ENCODE measurements around the gene CCDC122. TPM values are rescaled to one million over a fixed set of nuclear protein-coding genes. Genes with fewer than 3 reads are reported as not detected.
"Not testable (repeated sequence)": the region's sequence is repeated elsewhere in the genome, so short reads cannot be mapped to it uniquely, and the experiment has no call there.

CCDC122 gene
- polyA plus RNA-seq, 3 donors: 9.7 to 15.6 (median 12.2) TPM

- DNase-seq (ENCODE audit: low read depth in 3 of 3, low spot score in 2 of 3): no peak
Observed at GRCh38 chr13:43877766-43878165, 1.8 kb downstream of the CCDC122 start.

- DNase-seq (ENCODE audit: low read depth in 3 of 3, low spot score in 2 of 3): no peak
Observed at GRCh38 chr13:43877326-43877725, 2.2 kb downstream of the CCDC122 start.

GRCh38 chr13:43876366-43876765, 3.2 kb downstream of the CCDC122 start:
- no peak for DNase-seq (ENCODE audit: low read depth in 3 of 3, low spot score in 2 of 3)

- DNase-seq (ENCODE audit: low read depth in 3 of 3, low spot score in 2 of 3): no peak
Observed at GRCh38 chr13:43874504-43875092, 4.9 kb downstream of the CCDC122 start.

- DNase-seq (ENCODE audit: low read depth in 3 of 3, low spot score in 2 of 3): no peak
Observed at GRCh38 chr13:43872181-43872580, 7.4 kb downstream of the CCDC122 start.

- no peak for DNase-seq (ENCODE audit: low read depth in 3 of 3, low spot score in 2 of 3)
Observed at GRCh38 chr13:43865892-43866291, 13.6 kb downstream of the CCDC122 start.

- no peak for DNase-seq (ENCODE audit: low read depth in 3 of 3, low spot score in 2 of 3)
Observed at GRCh38 chr13:43864921-43865320, 14.6 kb downstream of the CCDC122 start.

GRCh38 chr13:43861863-43862262, 17.7 kb downstream of the CCDC122 start:
- DNase-seq (ENCODE audit: low read depth in 3 of 3, low spot score in 2 of 3): no peak

GRCh38 chr13:43852923-43853404, 26.6 kb downstream of the CCDC122 start:
- DNase-seq (ENCODE audit: low read depth in 3 of 3, low spot score in 2 of 3): no peak

GRCh38 chr13:43850873-43851272, 28.7 kb downstream of the CCDC122 start:
- DNase-seq (ENCODE audit: low read depth in 3 of 3, low spot score in 2 of 3): no peak

- DNase-seq (ENCODE audit: low read depth in 3 of 3, low spot score in 2 of 3): no peak
Observed at GRCh38 chr13:43848001-43848649, 31.4 kb downstream of the CCDC122 start.

GRCh38 chr13:43846496-43847158, 32.9 kb downstream of the CCDC122 start:
- no peak for DNase-seq (ENCODE audit: low read depth in 3 of 3, low spot score in 2 of 3)

- no peak for DNase-seq (ENCODE audit: low read depth in 3 of 3, low spot score in 2 of 3)
Observed at GRCh38 chr13:43838909-43839308, 40.6 kb downstream of the CCDC122 start.

- no peak for DNase-seq (ENCODE audit: low read depth in 3 of 3, low spot score in 2 of 3)
Observed at GRCh38 chr13:43835701-43836100, 43.8 kb downstream of the CCDC122 start.

- no peak for DNase-seq (ENCODE audit: low read depth in 3 of 3, low spot score in 2 of 3)
Observed at GRCh38 chr13:43831088-43831487, 48.5 kb downstream of the CCDC122 start.

GRCh38 chr13:43830497-43830881, 49.1 kb downstream of the CCDC122 start:
- DNase-seq (ENCODE audit: low read depth in 3 of 3, low spot score in 2 of 3): no peak

- DNase-seq (ENCODE audit: low read depth in 3 of 3, low spot score in 2 of 3): not testable (repeated sequence)
Observed at GRCh38 chr13:43824656-43825055, 54.9 kb downstream of the CCDC122 start.

- DNase-seq (ENCODE audit: low read depth in 3 of 3, low spot score in 2 of 3): no peak
Observed at GRCh38 chr13:43822969-43823368, 56.6 kb downstream of the CCDC122 start.

- no peak for DNase-seq (ENCODE audit: low read depth in 3 of 3, low spot score in 2 of 3)
Observed at GRCh38 chr13:43816401-43816889, 63.1 kb downstream of the CCDC122 start.

GRCh38 chr13:43815204-43815603, 64.3 kb downstream of the CCDC122 start:
- DNase-seq (ENCODE audit: low read depth in 3 of 3, low spot score in 2 of 3): no peak

- DNase-seq (ENCODE audit: low read depth in 3 of 3, low spot score in 2 of 3): no peak
Observed at GRCh38 chr13:43808676-43809075, 70.9 kb downstream of the CCDC122 start.

- no peak for DNase-seq (ENCODE audit: low read depth in 3 of 3, low spot score in 2 of 3)
Observed at GRCh38 chr13:43805681-43806128, 73.8 kb downstream of the CCDC122 start.
